Ovary (tissue), 3 donors: ENCODE data around the gene ZBTB7A.

ENCODE experiments used
- CTCF ChIP-seq, 3 donors: fragments of 450-650 bp in 2 of 3; fragments of 200-600 bp in 1 of 3; IDR thresholded peaks; one replicate each; pipeline versions ENCODE4 v1.5.1 to v1.8.0; 2016 to 2022; ENCODE audit warnings: antibody characterized with exemption in 3 of 3, mild to moderate bottlenecking in 1 of 3
- POLR2A ChIP-seq: fragments of 450-650 bp; IDR thresholded peaks from one replicate; pipeline ENCODE4 v1.6.1; 2017; ENCODE audit warnings: antibody characterized with exemption, mild to moderate bottlenecking, moderate library complexity
- donor health status: DM: no; HTN: no; CAD: no.

- TF ChIP-seq CTCF (IDR thresholded peaks at IDR 0.05): no peak
- TF ChIP-seq POLR2A: no peak
Measured at GRCh38 chr19:4075373-4075772, 8.7 kb upstream of the ZBTB7A start.
